ENCODE results near the gene RERE.
"Not testable (repeated sequence)": the region's sequence is repeated elsewhere in the genome, so short reads cannot be mapped to it uniquely, and the experiment has no call there.

Gene RERE

GRCh38 chr1:8598783-8599182 is 218.7 kb downstream of the RERE start:
- DNase-seq: no peak

- DNase-seq: peak; percentile 80
Measured at GRCh38 chr1:8598060-8598724, 219.2 kb downstream of the RERE start.

GRCh38 chr1:8597455-8597854 is 220.0 kb downstream of the RERE start:
- DNase-seq: no peak

GRCh38 chr1:8595941-8596340 is 221.5 kb downstream of the RERE start:
- no peak for DNase-seq

- no peak for DNase-seq
Measured at GRCh38 chr1:8595332-8595731, 222.1 kb downstream of the RERE start.

GRCh38 chr1:8593292-8593691 is 224.1 kb downstream of the RERE start:
- not testable (repeated sequence) for DNase-seq

- no peak for DNase-seq
Measured at GRCh38 chr1:8591569-8591968, 225.9 kb downstream of the RERE start.

GRCh38 chr1:8590721-8591351 is 226.6 kb downstream of the RERE start:
- DNase-seq: no peak

GRCh38 chr1:8589571-8589970 is 227.9 kb downstream of the RERE start:
- DNase-seq: no peak

- no peak for DNase-seq
Measured at GRCh38 chr1:8587784-8588183, 229.7 kb downstream of the RERE start.

- no peak for DNase-seq
Measured at GRCh38 chr1:8586438-8586837, 231.0 kb downstream of the RERE start.

- no peak for DNase-seq
Measured at GRCh38 chr1:8584316-8584715, 233.1 kb downstream of the RERE start.

GRCh38 chr1:8583031-8583430 is 234.4 kb downstream of the RERE start:
- no peak for DNase-seq

GRCh38 chr1:8580566-8580965 is 236.9 kb downstream of the RERE start:
- DNase-seq: no peak

- DNase-seq: no peak
Measured at GRCh38 chr1:8578936-8579335, 238.5 kb downstream of the RERE start.

GRCh38 chr1:8578132-8578877 is 239.1 kb downstream of the RERE start:
- no peak for DNase-seq

GRCh38 chr1:8574985-8575384 is 242.5 kb downstream of the RERE start:
- DNase-seq: no peak

GRCh38 chr1:8572106-8572505 is 245.3 kb downstream of the RERE start:
- no peak for DNase-seq

- DNase-seq: no peak
Measured at GRCh38 chr1:8571200-8571984, 246.0 kb downstream of the RERE start.

- DNase-seq: no peak
Measured at GRCh38 chr1:8570465-8570864, 247.0 kb downstream of the RERE start.

GRCh38 chr1:8569242-8569641 is 248.2 kb downstream of the RERE start:
- DNase-seq: no peak

- no peak for DNase-seq
Measured at GRCh38 chr1:8568837-8569236, 248.6 kb downstream of the RERE start.

- no peak for DNase-seq
Measured at GRCh38 chr1:8567146-8567545, 250.3 kb downstream of the RERE start.

Measured in NCI-H1105 treated with DMSO at 0.1 percent for 48 hours (cell line).